ENCODE data around the gene FAM20A.
"Not testable (repeated sequence)": the region's sequence is repeated elsewhere in the genome, so short reads cannot be mapped to it uniquely, and the experiment has no call there.

FAM20A gene

GRCh38 chr17:68518063-68518815, 82.9 kb downstream of the FAM20A start:
- DNase-seq: no peak

- DNase-seq: not testable (repeated sequence)
Measured at GRCh38 chr17:68517605-68518004, 83.6 kb downstream of the FAM20A start.

DNA sequence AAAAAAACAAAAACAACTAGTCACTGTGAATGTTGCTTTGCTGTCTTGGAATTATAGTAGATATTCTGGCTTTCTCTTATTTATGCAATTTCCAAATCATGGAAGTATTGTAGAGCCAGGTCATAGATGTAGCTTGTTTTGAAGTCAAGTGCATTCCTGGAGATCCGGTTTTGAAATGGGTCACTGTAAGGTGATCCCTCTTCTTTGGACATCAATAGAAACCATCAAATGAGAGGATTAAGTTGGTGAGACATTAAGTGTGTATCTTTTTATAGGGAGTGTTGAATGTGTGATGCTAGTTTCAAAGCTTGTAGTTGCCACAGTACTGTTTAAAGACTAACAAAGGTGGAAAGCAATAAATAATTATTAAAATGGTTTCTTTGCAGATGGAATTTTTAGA, 84.4 kb downstream of the FAM20A start:
- no peak for DNase-seq

DNA sequence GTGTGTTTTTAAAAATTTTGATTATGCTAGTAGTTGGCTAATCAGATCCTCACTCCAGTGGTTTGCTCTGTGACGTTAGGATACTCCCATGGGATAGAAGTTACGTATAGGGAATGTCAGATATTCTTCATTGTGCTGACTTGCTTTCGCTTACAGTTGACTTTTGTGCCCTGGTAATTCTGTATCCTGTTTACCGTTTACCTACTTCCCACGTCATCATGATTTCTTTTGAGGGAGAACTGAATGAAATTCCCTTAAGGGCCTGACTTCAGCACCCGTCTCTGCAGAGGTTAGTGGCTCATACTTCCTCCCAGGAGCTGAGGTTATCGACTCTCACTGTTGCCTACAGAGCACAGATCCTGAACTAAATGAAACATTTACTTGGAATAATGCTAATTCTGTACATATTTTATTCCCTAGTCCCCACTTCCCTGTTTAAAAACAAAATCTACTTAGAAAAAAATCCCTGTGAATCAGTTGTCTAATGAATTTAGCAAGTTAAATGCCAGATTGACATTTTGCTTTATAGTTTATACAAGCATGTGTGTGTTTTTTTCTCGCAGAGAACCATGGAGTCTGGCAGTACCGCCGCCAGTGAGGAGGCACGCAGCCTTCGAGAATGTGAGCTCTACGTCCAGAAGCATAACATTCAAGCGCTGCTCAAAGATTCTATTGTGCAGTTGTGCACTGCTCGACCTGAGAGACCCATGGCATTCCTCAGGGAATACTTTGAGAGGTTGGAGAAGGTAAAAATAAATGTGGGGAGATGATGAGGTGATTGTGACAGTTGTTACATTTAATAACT, 86.1 kb downstream of the FAM20A start:
- no peak for DNase-seq

- DNase-seq: no peak
Measured at GRCh38 chr17:68513932-68514331, 87.2 kb downstream of the FAM20A start.

DNA sequence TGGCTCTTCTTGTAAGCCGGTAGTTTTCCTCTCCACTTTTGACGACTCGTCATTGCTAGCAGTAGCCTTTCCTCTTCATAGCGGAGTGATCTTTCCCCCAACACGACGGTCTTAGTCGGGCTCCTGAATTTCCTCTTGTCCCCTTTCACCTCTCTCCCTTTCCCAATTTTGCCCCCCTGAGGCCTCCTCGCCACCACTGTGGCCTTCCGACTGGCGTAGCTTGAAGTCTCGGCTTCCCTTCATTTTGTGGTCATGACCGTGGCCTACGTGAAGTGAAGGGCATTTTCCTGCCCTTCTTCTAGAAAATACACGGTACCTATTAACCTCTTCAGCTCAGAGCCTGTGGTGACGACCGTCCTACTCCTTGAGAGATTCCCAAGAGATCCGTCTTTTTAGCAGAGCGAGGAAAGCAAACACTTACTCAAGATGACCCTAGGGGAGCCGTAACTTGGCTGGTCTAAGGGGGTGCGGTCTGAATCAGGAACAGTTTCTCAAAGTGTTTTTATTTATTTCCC, 88.2 kb downstream of the FAM20A start:
- peak in 1 of 2 donors; percentile 33 for DNase-seq

DNA sequence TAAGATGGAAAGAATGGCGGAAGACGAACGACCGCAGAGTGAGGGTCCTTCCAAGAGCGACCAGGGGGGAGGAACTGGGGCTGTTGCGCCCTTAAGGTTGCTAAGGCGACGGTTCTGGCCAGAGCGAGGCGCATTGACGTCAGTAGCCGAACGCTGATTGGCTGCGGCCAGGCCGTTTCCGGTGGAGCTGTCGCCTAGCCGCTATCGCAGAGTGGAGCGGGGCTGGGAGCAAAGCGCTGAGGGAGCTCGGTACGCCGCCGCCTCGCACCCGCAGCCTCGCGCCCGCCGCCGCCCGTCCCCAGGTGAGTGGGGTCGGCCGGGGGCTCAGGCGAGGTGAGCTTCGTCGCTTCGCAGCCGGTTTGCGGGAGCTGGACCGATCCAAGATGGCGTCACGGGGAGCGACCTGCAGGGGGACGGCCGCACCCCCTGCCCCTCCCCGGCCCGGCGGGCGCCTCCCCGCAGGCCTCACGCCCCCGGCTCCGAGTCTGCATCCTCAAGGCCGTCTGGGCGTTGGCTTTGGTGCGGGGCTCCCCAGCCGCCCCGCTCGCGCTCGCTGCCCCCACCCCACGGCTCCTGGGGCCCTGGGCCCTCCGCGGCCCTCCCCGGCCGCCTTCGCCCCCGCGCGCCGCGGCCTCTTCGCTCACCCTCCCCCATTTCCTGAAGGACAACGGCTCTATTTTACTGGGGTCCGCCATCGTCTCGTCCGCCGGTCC, 88.8 kb downstream of the FAM20A start, which contains the start of gene PRKAR1A:
Gene PRKAR1A (plus strand): TSS at position 184 of the 713 bp plus-strand sequence. CDS start 2,970 bp downstream, outside the sequence.
- peak; percentile 93 for DNase-seq

GRCh38 chr17:68511671-68512246, 89.4 kb downstream of the FAM20A start:
- peak; percentile 73 to 79 for DNase-seq

DNA sequence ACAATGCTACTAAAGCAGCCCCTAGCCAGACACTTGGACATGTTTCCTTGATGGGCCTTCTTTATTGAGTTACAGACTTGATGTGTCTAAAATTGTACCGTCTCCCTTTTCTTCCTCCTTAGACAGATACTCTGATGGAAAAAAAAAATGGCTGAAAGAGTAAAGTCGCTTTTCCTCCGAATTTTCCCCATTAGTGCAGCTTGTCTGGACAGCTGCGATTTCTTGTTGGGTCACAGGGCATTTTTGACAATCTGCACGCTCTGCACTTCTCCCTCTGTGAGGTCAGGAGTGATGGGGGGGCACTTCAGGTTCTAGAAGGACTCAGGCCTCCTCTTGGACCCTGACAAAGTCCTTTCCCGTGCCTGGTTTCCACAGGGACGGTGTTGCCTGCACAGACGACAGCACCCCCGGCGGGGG, 89.9 kb downstream of the FAM20A start:
- DNase-seq: no peak

DNA sequence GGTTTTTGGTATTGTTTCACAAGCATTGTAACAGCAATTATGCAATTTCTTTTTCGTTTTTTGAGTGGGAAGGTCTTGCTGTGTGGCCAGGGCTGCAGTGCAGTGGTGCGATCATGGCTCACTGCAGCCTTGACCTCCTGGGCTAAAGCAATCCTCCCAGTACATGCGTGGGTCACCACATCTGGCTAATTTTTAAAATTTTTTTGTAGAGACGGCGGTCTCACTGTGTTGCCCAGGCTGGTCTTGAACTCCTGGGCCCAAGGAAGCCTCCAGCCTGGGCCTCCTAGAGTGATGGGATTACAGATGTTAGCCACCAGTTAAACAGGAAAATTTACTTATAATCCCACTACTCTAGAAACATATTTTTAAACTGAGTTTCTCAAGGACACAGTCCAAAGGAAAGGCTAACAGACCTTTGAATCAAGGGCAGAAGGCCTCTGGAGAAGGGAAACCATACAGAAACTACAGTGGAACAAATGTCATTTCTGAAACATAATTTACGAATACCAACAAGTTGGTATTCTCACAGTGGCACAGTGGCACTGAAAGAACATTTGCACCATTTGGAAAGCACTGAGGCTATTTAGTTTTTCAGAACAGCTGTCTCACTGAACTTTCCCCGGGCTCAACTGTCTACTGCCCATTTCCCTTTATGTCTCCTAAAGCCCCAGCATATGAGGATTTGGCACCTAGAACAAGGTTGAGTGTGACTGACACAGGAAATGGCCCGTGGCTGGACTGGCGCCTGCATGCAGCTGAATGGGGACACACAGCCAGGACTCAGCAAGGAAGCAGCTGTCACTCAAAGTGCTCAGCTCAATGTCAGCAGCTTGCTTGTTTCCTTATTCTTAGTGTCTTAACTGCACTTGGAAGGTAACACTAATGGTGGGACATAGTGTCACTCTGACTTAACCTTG, 91.8 kb downstream of the FAM20A start:
- peak; percentile 15 to 18 for DNase-seq

- DNase-seq: no peak
Measured at GRCh38 chr17:68507576-68507975, 93.6 kb downstream of the FAM20A start.

- DNase-seq: no peak
Measured at GRCh38 chr17:68505951-68506350, 95.2 kb downstream of the FAM20A start.

DNA sequence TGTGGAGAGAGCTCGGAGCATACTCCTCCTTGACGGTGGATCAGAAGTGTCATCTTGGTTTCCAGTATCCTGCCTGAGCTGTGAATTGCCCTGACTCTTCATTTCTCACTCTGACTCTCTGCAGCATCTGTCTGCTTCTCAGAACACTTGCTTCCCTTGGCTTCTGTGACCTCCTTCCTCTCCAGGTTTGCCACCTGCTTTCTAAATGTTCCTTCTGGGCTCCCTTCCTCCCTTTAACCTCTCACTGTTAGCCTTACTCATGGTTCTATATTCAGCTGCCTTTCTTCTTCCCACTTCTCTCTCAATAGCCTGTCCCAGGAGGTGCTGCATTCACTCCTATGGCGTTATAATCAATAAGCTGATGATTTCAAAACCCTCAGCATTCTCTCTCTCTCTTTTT, 100.1 kb downstream of the FAM20A start:
- no peak for DNase-seq

DNA sequence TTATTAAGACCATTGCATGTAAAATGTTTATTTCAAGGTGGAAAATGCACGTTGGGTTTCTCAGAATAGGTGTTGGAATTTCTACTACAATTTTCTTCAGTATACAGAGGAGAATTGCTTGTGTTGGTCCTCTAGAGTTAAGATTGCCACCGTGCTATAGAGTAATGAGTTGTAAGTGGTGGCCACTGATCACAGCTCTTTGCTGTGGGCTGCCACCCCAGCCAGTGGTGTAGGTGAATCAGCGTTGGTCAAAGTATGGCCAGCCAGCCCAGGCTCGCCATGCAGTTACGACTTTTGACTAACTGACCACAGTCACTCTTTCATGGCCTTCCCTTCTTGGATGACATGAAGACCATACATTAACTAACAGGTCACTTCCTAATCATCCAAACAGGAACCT, 101.6 kb downstream of the FAM20A start:
- no peak for DNase-seq

- no peak for DNase-seq
Measured at GRCh38 chr17:68498479-68499326, 102.5 kb downstream of the FAM20A start.

DNA sequence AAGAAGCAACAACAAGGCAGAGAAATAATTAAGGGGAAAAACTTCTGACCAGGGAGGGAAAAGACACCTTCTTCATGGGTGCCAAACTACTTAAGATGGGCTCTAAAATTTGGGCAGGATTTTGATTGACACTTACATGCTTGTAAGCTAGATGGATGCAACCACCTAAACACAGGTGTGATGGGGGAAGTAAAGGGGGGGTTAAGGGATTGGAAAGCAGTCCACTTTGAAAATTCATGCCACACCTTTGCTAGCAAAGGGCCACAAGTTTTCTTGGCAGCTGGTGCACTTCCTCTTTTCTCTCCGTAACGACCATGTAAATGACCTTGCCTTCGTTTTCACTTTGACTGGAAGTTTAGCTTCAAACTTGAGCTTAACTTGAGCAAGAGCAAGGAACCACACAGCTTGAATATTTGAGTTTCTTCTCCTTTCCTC, 103.3 kb downstream of the FAM20A start:
- peak; percentile 25 to 52 for DNase-seq

GRCh38 chr17:68495081-68495480, 106.1 kb downstream of the FAM20A start:
- DNase-seq: no peak

DNA sequence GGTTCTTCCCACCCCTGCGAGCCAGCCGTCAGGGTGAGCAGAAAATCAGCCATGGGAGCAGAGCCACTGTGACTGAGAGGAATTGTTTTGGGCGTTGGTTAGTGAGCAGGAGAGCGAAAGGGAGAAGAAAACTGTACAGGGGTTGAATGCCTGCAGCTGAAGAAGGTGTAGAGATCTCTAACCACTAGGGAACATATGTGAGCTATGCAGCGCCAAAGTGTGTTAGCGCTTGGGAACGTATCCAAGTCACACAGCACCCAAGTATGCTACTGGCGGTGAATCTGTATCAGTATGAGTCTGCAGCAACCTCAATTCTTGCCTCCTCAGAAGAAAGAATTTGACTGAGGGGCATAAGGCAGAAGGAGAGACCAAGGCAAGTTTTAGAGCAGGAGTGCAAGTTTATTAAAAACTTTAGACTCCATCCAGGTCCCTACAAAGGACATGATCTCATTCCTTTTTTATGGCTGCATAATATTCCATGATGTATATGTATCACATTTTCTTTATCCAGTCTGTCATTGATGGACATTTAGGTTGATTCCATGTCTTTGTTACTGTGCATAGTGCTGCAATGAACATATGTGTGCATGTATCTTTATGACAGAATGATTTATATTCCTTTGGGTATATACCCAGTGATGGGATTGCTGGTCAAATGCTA, 108.6 kb downstream of the FAM20A start:
- DNase-seq: not testable (repeated sequence)

DNA sequence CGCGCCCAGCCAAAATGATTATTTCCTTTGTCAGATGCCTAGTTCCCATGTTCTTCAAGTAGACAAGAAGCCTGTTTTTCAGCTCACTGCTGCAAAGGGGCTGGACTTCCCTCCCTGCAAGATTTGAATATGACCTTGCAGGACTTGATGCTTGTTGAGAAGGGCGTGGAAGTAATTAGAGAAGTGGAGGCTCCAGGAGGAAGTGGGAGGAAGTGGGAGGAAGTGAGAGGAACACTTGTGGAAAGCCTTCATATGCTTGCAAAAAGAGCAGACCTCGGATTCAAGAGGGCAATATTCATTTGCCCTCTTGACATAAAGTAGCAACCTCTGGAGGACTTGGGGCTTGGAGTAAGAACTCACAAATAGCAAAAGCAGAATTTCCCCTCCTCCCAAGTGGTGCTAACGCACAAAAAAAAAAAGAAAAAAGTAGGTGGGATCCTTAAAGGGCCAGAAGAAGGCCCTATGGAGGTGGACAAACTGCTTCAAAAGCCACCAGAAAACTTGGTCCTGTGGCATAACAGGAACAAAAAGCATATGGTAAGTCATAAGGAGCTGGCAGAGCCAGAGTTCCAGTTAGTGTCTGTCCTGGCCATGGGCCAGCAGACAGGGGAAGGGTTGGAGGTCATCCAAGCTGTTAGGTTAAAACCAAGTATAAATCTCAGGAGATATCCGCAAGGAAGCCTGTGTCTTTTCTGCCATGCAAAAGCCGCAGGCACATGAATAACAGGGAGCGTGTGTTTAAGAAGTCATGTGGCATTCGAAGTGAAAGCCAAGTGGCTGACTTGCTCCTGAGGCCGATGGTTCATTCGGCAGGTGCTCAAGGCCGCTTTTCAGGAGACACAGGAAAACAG, 109.6 kb downstream of the FAM20A start:
- peak in 1 of 2 donors; percentile 42 for DNase-seq
